MCF 10A (cell line): ENCODE measurements around the gene HSF2BP. TPM values are rescaled to one million over a fixed set of nuclear protein-coding genes. Genes with fewer than 3 reads are reported as not detected.

Experiments
- BruUV-seq: library from RNA; stranded (reverse); fragments of 400-500 nt; replicated peaks from 2 replicates; lab custom pipeline; 2021; lab: Mats Ljungman, UMichigan
- CTCF ChIA-PET: fragments of 300-600 bp; sonication (Branson Sonifier 250); formaldehyde crosslinking; extraction: SDS; loops from one replicate; lab custom pipeline; 2021; ENCODE audit warnings: antibody characterized with exemption, inconsistent platforms; lab: Yijun Ruan, JAX
- POLR2A ChIA-PET: fragments of 300-600, 350-650 bp; sonication (Branson Sonifier 250); formaldehyde crosslinking; extraction: SDS; loops from one replicate; lab custom pipeline; 2020; ENCODE audit warnings: antibody characterized with exemption, inconsistent platforms; lab: Yijun Ruan, JAX
- DNase-seq: peaks from one replicate; pipeline ENCODE4 v3.0.0-alpha.2; 2018; ENCODE audit not compliant: unreplicated experiment
- H3K27ac Mint-ChIP-seq: one replicate; pipeline ENCODE4 v1.8.0; 2022; ENCODE audit warnings: mild to moderate bottlenecking, low read depth, mixed read lengths; ENCODE audit not compliant: unreplicated experiment
- H3K27me3 Mint-ChIP-seq: one replicate; pipeline ENCODE4 v1.8.0; 2022; ENCODE audit warnings: mixed read lengths; ENCODE audit not compliant: insufficient read depth, unreplicated experiment
- H3K36me3 Mint-ChIP-seq: one replicate; pipeline ENCODE4 v1.8.0; 2022; ENCODE audit warnings: mild to moderate bottlenecking, moderate library complexity, mixed read lengths; ENCODE audit not compliant: insufficient read depth, unreplicated experiment
- H3K4me1 Mint-ChIP-seq: one replicate; pipeline ENCODE4 v1.8.0; 2022; ENCODE audit warnings: mixed read lengths; ENCODE audit not compliant: insufficient read depth, unreplicated experiment
- H3K4me3 Mint-ChIP-seq: one replicate; pipeline ENCODE4 v1.8.0; 2022; ENCODE audit warnings: mild to moderate bottlenecking, moderate library complexity, mixed read lengths; ENCODE audit not compliant: unreplicated experiment
- H3K9me3 Mint-ChIP-seq: one replicate; pipeline ENCODE4 v1.8.0; 2022; ENCODE audit warnings: mixed read lengths; ENCODE audit not compliant: unreplicated experiment
- CTCF ChIP-seq: fragments of 200-600 bp; IDR thresholded peaks from one replicate; pipeline ENCODE4 v1.8.0; 2022; ENCODE audit warnings: antibody characterized with exemption, mild to moderate bottlenecking; ENCODE audit not compliant: unreplicated experiment
- intact Hi-C: fragments of 100-400 bp; cut with micrococcal nuclease; formaldehyde crosslinking; loops from 2 replicates; pipeline ENCODE4 v1.14.1; 2022
- total RNA-seq: library from RNA; stranded (reverse); gene quantifications from 2 replicates; pipeline ENCODE4 v1.2.3, GENCODE V29; 2022

The HSF2BP gene
- total RNA-seq, 1 experiment from 2014 or later = 6.8 TPM

GRCh38 chr21:43603233-43603626 is 56.1 kb downstream of the HSF2BP start:
- ChIA-PET CTCF (interaction anchor here (0.6 to 3.0 kb wide), 4 partner anchors 8 to 406 kb away, joined by 3 to 10 read pairs (median 4); no protein-coding TSS in a partner anchor), POLR2A (interaction anchor here (1.2 to 2.9 kb wide), 2 partner anchors 17 to 36 kb away, joined by 9 to 16 read pairs; no protein-coding TSS in a partner anchor)
- intact Hi-C loops = no loop called here
- Mint-ChIP-seq H3K36me3 (peaks cover 6% of the 10 kb centered on the region), H3K4me1 (peaks cover 34% of the 10 kb centered on the region), H3K27me3 (no peaks in the 10 kb centered on the region), H3K4me3 (no peak overlapping the region), H3K9me3 (no peaks in the 10 kb centered on the region), H3K27ac (no peak overlapping the region)
- TF ChIP-seq CTCF = no peak
- BruUV-seq = no TSS peak
- DNase-seq = no peak

GRCh38 chr21:43602266-43603232 is 56.7 kb downstream of the HSF2BP start:
- Mint-ChIP-seq H3K4me3 (no peak overlapping the region), H3K27me3 (no peaks in the 10 kb centered on the region), H3K9me3 (no peaks in the 10 kb centered on the region), H3K4me1 (peaks cover 27% of the 10 kb centered on the region), H3K36me3 (peaks cover 6% of the 10 kb centered on the region), H3K27ac (no peak overlapping the region)
- intact Hi-C loops = no loop called here
- no peak for DNase-seq
- no TSS peak for BruUV-seq
- ChIA-PET CTCF (interaction anchor here (0.6 to 3.0 kb wide), 4 partner anchors 9 to 405 kb away, joined by 3 to 10 read pairs (median 4); no protein-coding TSS in a partner anchor), POLR2A (interaction anchor here (1.2 to 2.9 kb wide), 4 partner anchors 10 to 36 kb away, joined by 6 to 16 read pairs (median 10); no protein-coding TSS in a partner anchor)
- no peak for TF ChIP-seq CTCF

GRCh38 chr21:43600642-43601402 is 58.5 kb downstream of the HSF2BP start:
- CTCF ChIA-PET = interaction anchor here (1.1 to 3.0 kb wide), 3 partner anchors 11 to 289 kb away, joined by 3 to 10 read pairs (median 4); no protein-coding TSS in a partner anchor
- H3K27me3 Mint-ChIP-seq = no peaks in the 10 kb centered on the region
- peak overlapping the region; percentile 44 for H3K4me3 Mint-ChIP-seq
- peaks cover 6% of the 10 kb centered on the region for H3K36me3 Mint-ChIP-seq
- DNase-seq = peak; percentile 70
- TF ChIP-seq CTCF = no peak
- no peak overlapping the region for H3K27ac Mint-ChIP-seq
- POLR2A ChIA-PET = interaction anchor here (0.9 to 2.9 kb wide), 8 partner anchors 8 to 44 kb away, joined by 3 to 17 read pairs (median 10); no protein-coding TSS in a partner anchor
- no peaks in the 10 kb centered on the region for H3K9me3 Mint-ChIP-seq
- H3K4me1 Mint-ChIP-seq = peaks cover 39% of the 10 kb centered on the region
- TSS peak; percentile 68 for BruUV-seq
- intact Hi-C loops = no loop called here
